ENCODE data around the gene SPTBN4. TPM values are rescaled to one million over a fixed set of nuclear protein-coding genes. Genes with fewer than 3 reads are reported as not detected.

The SPTBN4 gene
- total and polyA plus RNA-seq, 2 donors (not counting 1 experiment from before 2014, with no cell fraction given) = 1.3 to 6.6 TPM

GRCh38 chr19:40528078-40528477, 61.3 kb downstream of the SPTBN4 start:
- Histone ChIP-seq H3K4me3 (replicated peaks in 1 of 4; ENCODE audit: control extremely low read depth in 1 of 4, insufficient read depth in 1 of 4, low read depth in 3 of 4, low read length in 4 of 4) (no peak overlapping the region), H2AFZ (ENCODE audit: low read length) (no peak overlapping the region), H3K79me2 (ENCODE audit: control insufficient read depth, insufficient read depth, low read length) (no peaks in the 10 kb centered on the region), H3K27ac (ENCODE audit: insufficient read depth, low read length) (no peak overlapping the region), H3K36me3 (ENCODE audit: control insufficient read depth, insufficient read depth, low read length) (no peaks in the 10 kb centered on the region), H3K9me3 (ENCODE audit: control insufficient read depth, insufficient read depth, low read depth, low read length) (no peaks in the 10 kb centered on the region), H3K4me2 (ENCODE audit: extremely low read depth, insufficient read depth, low read length) (no peak overlapping the region), H3K4me1 (ENCODE audit: control insufficient read depth, extremely low read depth, insufficient read depth, low read length) (no peaks in the 10 kb centered on the region), H4K20me1 (ENCODE audit: control insufficient read depth, extremely low read depth, insufficient read depth, low read length) (no peaks in the 10 kb centered on the region), H3K9ac (ENCODE audit: insufficient read depth, low read length) (no peak overlapping the region), H3K27me3 (ENCODE audit: control insufficient read depth, insufficient read depth, low read length) (peaks cover 3% of the 10 kb centered on the region)
- no peak for DNase-seq (ENCODE audit: low read depth in 2 of 2)
- TF ChIP-seq, protein P1, sequence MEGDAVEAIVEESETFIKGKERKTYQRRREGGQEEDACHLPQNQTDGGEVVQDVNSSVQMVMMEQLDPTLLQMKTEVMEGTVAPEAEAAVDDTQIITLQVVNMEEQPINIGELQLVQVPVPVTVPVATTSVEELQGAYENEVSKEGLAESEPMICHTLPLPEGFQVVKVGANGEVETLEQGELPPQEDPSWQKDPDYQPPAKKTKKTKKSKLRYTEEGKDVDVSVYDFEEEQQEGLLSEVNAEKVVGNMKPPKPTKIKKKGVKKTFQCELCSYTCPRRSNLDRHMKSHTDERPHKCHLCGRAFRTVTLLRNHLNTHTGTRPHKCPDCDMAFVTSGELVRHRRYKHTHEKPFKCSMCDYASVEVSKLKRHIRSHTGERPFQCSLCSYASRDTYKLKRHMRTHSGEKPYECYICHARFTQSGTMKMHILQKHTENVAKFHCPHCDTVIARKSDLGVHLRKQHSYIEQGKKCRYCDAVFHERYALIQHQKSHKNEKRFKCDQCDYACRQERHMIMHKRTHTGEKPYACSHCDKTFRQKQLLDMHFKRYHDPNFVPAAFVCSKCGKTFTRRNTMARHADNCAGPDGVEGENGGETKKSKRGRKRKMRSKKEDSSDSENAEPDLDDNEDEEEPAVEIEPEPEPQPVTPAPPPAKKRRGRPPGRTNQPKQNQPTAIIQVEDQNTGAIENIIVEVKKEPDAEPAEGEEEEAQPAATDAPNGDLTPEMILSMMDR (conservative IDR thresholded peaks at IDR 0.05 in 1 of 2, IDR thresholded peaks at IDR 0.05 in 1 of 2; ENCODE audit: low read depth in 1 of 2, low read length in 2 of 2) = no peak
- no peak for TF ChIP-seq EZH2 (IDR thresholded peaks at IDR 0.05; ENCODE audit: low read length, missing control alignments)

- no peak overlapping the region for H3K9ac ChIP-seq (ENCODE audit: insufficient read depth, low read length)
- H3K4me1 ChIP-seq (ENCODE audit: control insufficient read depth, extremely low read depth, insufficient read depth, low read length) = no peaks in the 10 kb centered on the region
- H2AFZ ChIP-seq (ENCODE audit: low read length) = no peak overlapping the region
- no peaks in the 10 kb centered on the region for H3K9me3 ChIP-seq (ENCODE audit: control insufficient read depth, insufficient read depth, low read depth, low read length)
- no peaks in the 10 kb centered on the region for H3K36me3 ChIP-seq (ENCODE audit: control insufficient read depth, insufficient read depth, low read length)
- TF ChIP-seq, protein P1 (conservative IDR thresholded peaks at IDR 0.05 in 1 of 2, IDR thresholded peaks at IDR 0.05 in 1 of 2; ENCODE audit: low read depth in 1 of 2, low read length in 2 of 2) = no peak
- no peak for TF ChIP-seq EZH2 (IDR thresholded peaks at IDR 0.05; ENCODE audit: low read length, missing control alignments)
- H3K27me3 ChIP-seq (ENCODE audit: control insufficient read depth, insufficient read depth, low read length) = peaks cover 3% of the 10 kb centered on the region
- H3K79me2 ChIP-seq (ENCODE audit: control insufficient read depth, insufficient read depth, low read length) = no peaks in the 10 kb centered on the region
- no peak for DNase-seq (ENCODE audit: low read depth in 2 of 2)
- H3K4me3 ChIP-seq (replicated peaks in 1 of 4; ENCODE audit: control extremely low read depth in 1 of 4, insufficient read depth in 1 of 4, low read depth in 3 of 4, low read length in 4 of 4) = no peak overlapping the region
- H3K4me2 ChIP-seq (ENCODE audit: extremely low read depth, insufficient read depth, low read length) = no peak overlapping the region
- no peak overlapping the region for H3K27ac ChIP-seq (ENCODE audit: insufficient read depth, low read length)
- H4K20me1 ChIP-seq (ENCODE audit: control insufficient read depth, extremely low read depth, insufficient read depth, low read length) = no peaks in the 10 kb centered on the region
Measured at GRCh38 chr19:40528533-40529092, 61.8 kb downstream of the SPTBN4 start.

GRCh38 chr19:40529093-40529954, 62.5 kb downstream of the SPTBN4 start:
- H3K9me3 ChIP-seq (ENCODE audit: control insufficient read depth, insufficient read depth, low read depth, low read length) = no peaks in the 10 kb centered on the region
- DNase-seq (ENCODE audit: low read depth in 2 of 2) = peak; percentile 62 to 74
- H3K36me3 ChIP-seq (ENCODE audit: control insufficient read depth, insufficient read depth, low read length) = no peaks in the 10 kb centered on the region

More at GRCh38 chr19:40529093-40529954, 62.5 kb downstream of the SPTBN4 start:
- Histone ChIP-seq H4K20me1 (ENCODE audit: control insufficient read depth, extremely low read depth, insufficient read depth, low read length) (no peaks in the 10 kb centered on the region), H3K27me3 (ENCODE audit: control insufficient read depth, insufficient read depth, low read length) (peaks cover 3% of the 10 kb centered on the region), H3K4me3 (replicated peaks in 1 of 4; ENCODE audit: control extremely low read depth in 1 of 4, insufficient read depth in 1 of 4, low read depth in 3 of 4, low read length in 4 of 4) (peak overlapping the region; percentile 19 to 55 (median 34)), H3K4me1 (ENCODE audit: control insufficient read depth, extremely low read depth, insufficient read depth, low read length) (no peaks in the 10 kb centered on the region), H3K27ac (ENCODE audit: insufficient read depth, low read length) (no peak overlapping the region), H3K9ac (ENCODE audit: insufficient read depth, low read length) (no peak overlapping the region), H3K4me2 (ENCODE audit: extremely low read depth, insufficient read depth, low read length) (peak overlapping the region; percentile 64), H2AFZ (ENCODE audit: low read length) (peak overlapping the region; percentile 73), H3K79me2 (ENCODE audit: control insufficient read depth, insufficient read depth, low read length) (no peaks in the 10 kb centered on the region)
- no peak for TF ChIP-seq EZH2 (IDR thresholded peaks at IDR 0.05; ENCODE audit: low read length, missing control alignments)
- TF ChIP-seq, protein P1 (conservative IDR thresholded peaks at IDR 0.05 in 1 of 2, IDR thresholded peaks at IDR 0.05 in 1 of 2; ENCODE audit: low read depth in 1 of 2, low read length in 2 of 2) = peak; percentile 82 to 87

All from fibroblast of lung (primary cell).